SK-N-MC (cell line): ENCODE results near the gene CD70.

Experiments
- EZH2 ChIP-seq: fragments of 200-600 bp; sonication (generic); IDR thresholded peaks from one replicate; pipeline ENCODE4 v1.6.1; 2017; ENCODE audit warnings: antibody characterized with exemption
- FOXP2 ChIP-seq: optimal IDR thresholded peaks from 2 replicates; pipeline ENCODE3; 2011; ENCODE audit warnings: mild to moderate bottlenecking, moderate library complexity; ENCODE audit not compliant: insufficient read depth; ENCODE audit errors: extremely low read length, control extremely low read depth
- POLR2AphosphoS5 ChIP-seq: IDR thresholded peaks from 2 replicates; pipeline ENCODE4 v1.6.1; 2012; ENCODE audit warnings: mild to moderate bottlenecking, low read depth, low read length, borderline replicate concordance

DNA sequence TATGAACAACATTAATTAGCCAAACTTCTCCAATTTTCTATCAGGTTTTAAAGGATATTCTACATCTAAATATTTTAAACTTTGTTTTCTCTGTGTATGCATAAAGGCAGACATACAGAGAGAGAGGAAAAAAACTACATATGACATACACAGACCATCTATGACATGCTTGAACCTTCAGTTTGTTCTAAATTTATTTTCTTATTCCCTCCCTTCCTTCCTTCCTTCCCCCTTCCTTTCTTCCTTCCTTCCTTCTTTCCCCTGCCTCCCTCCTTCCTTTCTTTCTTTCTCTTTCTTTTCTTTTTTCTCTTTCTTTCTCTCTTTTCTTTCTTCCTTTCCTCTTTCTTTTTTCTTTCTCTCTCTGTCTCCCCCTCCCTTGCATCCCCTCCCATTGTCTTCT is 35.8 kb upstream of the CD70 start:
- TF ChIP-seq EZH2, result no peak
- no peak for TF ChIP-seq POLR2AphosphoS5
- no peak for TF ChIP-seq FOXP2
